NK-92 treated with Interleukin-12 subunit alpha and Interleukin-12 subunit beta, amount 100 ng/mL, for 24 hours (cell line): Measurements from ENCODE around the gene OR6Y1.

Source experiments
- DNase-seq: peaks from one replicate; lab custom pipeline; 2025; lab: John Stamatoyannopoulos, UW

Gene OR6Y1

GRCh38 chr1:158506369-158506987 is 47.7 kb downstream of the OR6Y1 start:
- DNase-seq: no peak

DNA sequence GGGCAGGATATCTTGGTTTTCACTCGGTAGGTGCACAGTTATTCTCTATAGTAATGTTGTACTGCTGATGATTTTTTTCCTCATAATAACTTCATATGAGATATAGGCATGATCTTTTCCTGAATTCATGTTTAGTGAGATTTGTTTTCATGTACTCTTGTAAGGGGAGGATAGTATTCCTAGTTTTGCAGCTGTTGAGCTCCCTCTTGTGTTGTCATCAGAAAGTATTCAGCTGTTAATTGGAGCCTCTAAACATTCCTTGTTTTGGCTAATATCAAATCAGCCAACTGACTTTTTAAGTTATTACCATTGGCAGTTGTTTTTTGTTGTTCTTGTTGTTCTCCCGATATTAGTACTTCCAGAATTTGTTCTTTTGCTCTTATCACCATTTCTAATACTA is 57.8 kb downstream of the OR6Y1 start:
- DNase-seq: no peak

DNA sequence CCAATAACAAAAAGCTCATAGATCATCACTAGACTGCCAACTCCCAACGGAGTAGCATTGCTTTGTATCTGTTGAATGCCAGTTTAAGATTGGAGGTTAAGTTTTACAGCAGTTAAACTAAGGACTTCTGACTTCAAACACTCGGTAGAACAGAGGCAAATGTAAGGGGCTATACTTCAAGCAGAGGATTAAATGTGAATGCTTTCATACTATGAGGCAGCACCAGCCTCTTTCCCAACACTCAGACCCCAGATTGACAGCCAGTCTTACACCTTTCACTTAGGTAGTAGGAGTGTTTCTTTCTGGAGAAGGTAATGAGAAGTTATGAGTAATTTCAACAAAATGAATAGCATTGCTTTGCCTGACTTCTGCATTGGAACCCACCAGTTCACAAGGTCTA is 59.4 kb downstream of the OR6Y1 start:
- no peak for DNase-seq
